Right lobe of liver (tissue), 6 donors: ENCODE results near the gene PCNX3. TPM values are rescaled to one million over a fixed set of nuclear protein-coding genes. Genes with fewer than 3 reads are reported as not detected.

Source experiments
- ATAC-seq, 4 donors: fragments of 200-7000 bp; cut with Tn5 transposase; one replicate each; pipeline ENCODE4 v1.9.1; 2020; ENCODE audit warnings: mild to moderate bottlenecking in 4 of 4, moderate library complexity in 4 of 4
- DNase-seq, 3 donors: peaks; one replicate each; pipeline ENCODE4 v3.0.0-alpha.2; 2020
- H3K27ac ChIP-seq, 3 donors: fragments of 200-600 bp; one replicate each; pipeline ENCODE4 v1.8.0; 2022
- H3K27me3 ChIP-seq, 2 donors: fragments of 200-600 bp; one replicate each; pipeline ENCODE4 v1.8.0; 2022
- H3K36me3 ChIP-seq, 4 donors: fragments of 200-600 bp; sonication (generic) in 1 of 4; one replicate each; pipeline versions ENCODE4 v1.5.1 to v1.8.0; 2017 to 2022; ENCODE audit warnings: control low read depth in 1 of 4
- H3K4me1 ChIP-seq, 4 donors: fragments of 200-600 bp; sonication (generic) in 1 of 4; one replicate each; pipeline versions ENCODE4 v1.5.1 to v1.8.0; 2017 to 2022; ENCODE audit warnings: control low read depth in 1 of 4
- H3K4me3 ChIP-seq, 3 donors: fragments of 200-600 bp; one replicate each; pipeline ENCODE4 v1.8.0; 2022
- H3K9me3 ChIP-seq, 4 donors: fragments of 200-600 bp; sonication (generic) in 1 of 4; one replicate each; pipeline versions ENCODE4 v1.5.1 to v1.8.0; 2017 to 2022; ENCODE audit warnings: control low read depth in 1 of 4
- POLR2A ChIP-seq: fragments of 450-650 bp; IDR thresholded peaks from one replicate; pipeline ENCODE4 v1.6.1; 2017; ENCODE audit warnings: antibody characterized with exemption, mild to moderate bottlenecking
- WGBS: methylation state at CpG from one replicate; pipeline ENCODE4 v1.1.6; 2018; ENCODE audit warnings: low coverage, low lambda C conversion rate; ENCODE audit not compliant: insufficient coverage; ENCODE audit errors: missing lambda C conversion rate; 5-methylcytosine and 5-hydroxymethylcytosine counted together
- intact Hi-C, 2 donors: fragments of 100-400 bp; cut with DNase I; formaldehyde crosslinking; loops; one replicate each; pipeline versions ENCODE4 v1.11.2 to v1.14.1; 2022
- total RNA-seq, 6 experiments: library from RNA; depleted of rRNA in 2 of 6; stranded (reverse); fragments of >200 nt in 2 of 6; fragmentation: NEBNext Ultra II Directional in 3 of 6; extraction: Animal tissue kit (Norgen Biotek cat#: 25700) in 3 of 6; gene quantifications; one replicate each; pipeline versions ENCODE4 v1.1.0 to v1.2.4, GENCODE V29; 2016 to 2023
- TF ChIP-seq, protein P1 (sequence below), 4 donors: fragments of 200-600 bp in 3 of 4; fragments of 450-650 bp in 1 of 4; IDR thresholded peaks; one replicate each; pipeline versions ENCODE4 v1.5.1 to v1.8.0; 2016 to 2022; ENCODE audit warnings: antibody characterized with exemption in 4 of 4, mild to moderate bottlenecking in 2 of 4
- donor health status: DM: no; HTN: yes; CAD: no.
- donor health status: DM: no; HTN: no; CAD: no.
- donor health status: DM: no; HTN: no; CAD: no.
- donor health status: DM: no; HTN: yes; CAD: no.
- donor health status: DM: no; HTN: yes; CAD: no.

Gene PCNX3
- total RNA-seq, 6 experiments from 2014 or later: 11.2 to 32.9 (median 12.4) TPM

DNA sequence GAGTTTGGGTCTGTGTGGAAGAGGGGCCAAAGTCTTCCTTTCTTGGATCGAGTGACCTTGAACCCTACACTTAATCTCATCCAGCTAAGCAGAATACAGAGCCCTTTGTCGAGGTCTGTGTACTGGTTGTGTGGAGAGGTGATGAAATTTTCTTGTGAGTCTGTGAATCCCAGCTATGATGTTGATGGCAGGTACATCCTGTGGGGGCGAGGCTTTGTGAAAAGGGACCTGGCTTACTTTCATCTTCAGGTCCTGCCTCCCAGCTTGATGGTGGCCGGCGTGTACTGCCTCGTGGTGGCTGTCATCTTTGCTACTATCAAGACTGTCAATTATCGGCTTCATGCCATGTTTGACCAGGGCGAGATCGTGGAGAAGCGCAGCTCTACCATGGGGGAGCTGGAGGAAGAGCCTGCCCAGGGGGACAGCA lies 1.0 kb downstream of the PCNX3 start:
- Histone ChIP-seq H3K36me3 (peaks cover 0 to 31% (median 13%) of the 10 kb centered on the region in 4 donors), H3K27ac (no peak overlapping the region), H3K27me3 (no peaks in the 10 kb centered on the region), H3K4me3 (peak overlapping the region; percentile 79 to 97 (median 95)), H3K9me3 (no peaks in the 10 kb centered on the region), H3K4me1 (peaks cover 0 to 25% (median 12%) of the 10 kb centered on the region in 4 donors)
- WGBS: 38% methylated on average over 7 of the region's 10 CpGs
- intact Hi-C loops: no loop called here
- ATAC-seq (no peak), DNase-seq (no peak)
- TF ChIP-seq, protein P1, sequence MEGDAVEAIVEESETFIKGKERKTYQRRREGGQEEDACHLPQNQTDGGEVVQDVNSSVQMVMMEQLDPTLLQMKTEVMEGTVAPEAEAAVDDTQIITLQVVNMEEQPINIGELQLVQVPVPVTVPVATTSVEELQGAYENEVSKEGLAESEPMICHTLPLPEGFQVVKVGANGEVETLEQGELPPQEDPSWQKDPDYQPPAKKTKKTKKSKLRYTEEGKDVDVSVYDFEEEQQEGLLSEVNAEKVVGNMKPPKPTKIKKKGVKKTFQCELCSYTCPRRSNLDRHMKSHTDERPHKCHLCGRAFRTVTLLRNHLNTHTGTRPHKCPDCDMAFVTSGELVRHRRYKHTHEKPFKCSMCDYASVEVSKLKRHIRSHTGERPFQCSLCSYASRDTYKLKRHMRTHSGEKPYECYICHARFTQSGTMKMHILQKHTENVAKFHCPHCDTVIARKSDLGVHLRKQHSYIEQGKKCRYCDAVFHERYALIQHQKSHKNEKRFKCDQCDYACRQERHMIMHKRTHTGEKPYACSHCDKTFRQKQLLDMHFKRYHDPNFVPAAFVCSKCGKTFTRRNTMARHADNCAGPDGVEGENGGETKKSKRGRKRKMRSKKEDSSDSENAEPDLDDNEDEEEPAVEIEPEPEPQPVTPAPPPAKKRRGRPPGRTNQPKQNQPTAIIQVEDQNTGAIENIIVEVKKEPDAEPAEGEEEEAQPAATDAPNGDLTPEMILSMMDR (IDR thresholded peaks at IDR 0.05): no peak
- TF ChIP-seq POLR2A: no peak

DNA sequence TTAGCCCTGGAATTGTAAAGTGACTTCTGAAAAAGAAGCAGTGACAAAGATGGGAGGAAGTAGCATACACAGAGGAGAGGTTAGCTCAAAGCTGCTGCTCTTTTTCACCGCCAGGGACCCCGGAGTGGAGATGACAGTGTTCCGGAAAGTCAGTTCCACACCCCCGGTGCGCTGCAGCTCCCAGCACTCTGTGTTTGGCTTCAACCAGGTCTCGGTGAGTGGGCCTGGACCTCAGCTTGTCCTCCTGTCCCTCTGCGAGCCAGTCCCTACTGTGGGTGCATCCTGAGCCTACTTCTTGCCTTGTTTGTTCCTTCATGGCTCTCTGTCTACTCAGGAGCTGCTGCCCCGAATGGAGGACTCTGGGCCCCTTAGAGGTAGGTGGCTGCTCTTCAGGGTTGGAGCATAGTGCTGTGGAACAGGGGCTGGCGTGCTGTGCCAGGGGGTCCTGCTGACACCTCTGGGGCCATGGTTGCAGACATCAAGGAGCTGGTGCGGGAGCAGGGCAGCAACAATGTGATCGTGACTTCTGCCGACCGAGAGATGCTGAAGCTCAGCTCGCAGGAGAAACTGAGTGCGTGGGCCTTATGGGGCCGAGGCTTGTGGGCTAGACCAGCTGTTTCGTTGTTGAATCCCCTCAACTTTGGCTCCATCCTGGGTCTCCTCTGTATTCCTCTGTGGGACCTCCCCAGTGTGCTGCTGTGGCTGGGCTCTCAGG lies 1.7 kb downstream of the PCNX3 start:
- H3K27me3 ChIP-seq: no peaks in the 10 kb centered on the region
- intact Hi-C loops: no loop called here
- ATAC-seq (no peak), DNase-seq (no peak)
- H3K36me3 ChIP-seq: peaks cover 0 to 31% (median 13%) of the 10 kb centered on the region in 4 donors
- H3K4me1 ChIP-seq: peaks cover 0 to 18% (median 9%) of the 10 kb centered on the region in 4 donors
- H3K9me3 ChIP-seq: no peaks in the 10 kb centered on the region
- peak overlapping the region in 1 of 3 donors; percentile 95 for H3K4me3 ChIP-seq
- WGBS: 93% methylated on average over 3 of the region's 17 CpGs
- TF ChIP-seq, protein P1 (IDR thresholded peaks at IDR 0.05): no peak
- no peak for TF ChIP-seq POLR2A
- no peak overlapping the region for H3K27ac ChIP-seq

DNA sequence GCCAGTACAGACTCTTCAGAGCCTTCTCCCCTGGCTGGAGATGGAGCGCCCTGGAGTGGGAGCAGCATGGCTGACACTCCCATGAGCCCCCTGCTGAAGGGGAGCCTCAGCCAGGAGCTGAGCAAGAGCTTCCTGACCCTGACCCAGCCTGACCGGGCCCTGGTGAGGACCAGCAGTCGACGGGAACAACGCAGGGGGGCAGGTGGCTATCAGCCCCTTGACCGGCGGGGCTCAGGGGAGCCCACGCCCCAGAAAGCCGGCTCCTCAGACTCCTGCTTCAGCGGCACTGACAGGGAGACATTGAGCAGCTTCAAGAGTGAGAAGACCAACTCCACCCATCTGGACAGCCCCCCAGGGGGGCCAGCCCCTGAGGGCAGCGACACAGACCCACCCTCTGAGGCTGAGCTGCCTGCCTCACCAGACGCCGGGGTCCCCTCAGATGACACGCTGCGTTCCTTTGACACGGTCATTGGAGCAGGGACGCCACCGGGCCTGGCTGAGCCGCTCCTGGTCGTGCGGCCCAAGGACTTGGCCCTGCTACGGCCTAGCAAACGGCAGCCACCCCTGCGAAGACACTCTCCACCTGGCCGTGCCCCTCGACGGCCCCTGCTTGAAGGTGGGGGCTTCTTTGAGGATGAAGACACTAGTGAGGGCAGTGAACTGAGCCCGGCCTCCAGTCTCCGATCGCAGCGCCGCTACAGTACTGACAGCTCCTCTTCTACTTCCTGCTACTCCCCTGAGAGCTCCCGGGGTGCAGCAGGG lies 2.6 kb downstream of the PCNX3 start:
- no peak overlapping the region for H3K4me3 ChIP-seq
- H3K27ac ChIP-seq: no peak overlapping the region
- intact Hi-C loops: no loop called here
- DNase-seq: no peak
- WGBS: 76% methylated on average over 5 of the region's 33 CpGs
- peaks cover 0 to 9% (median 4%) of the 10 kb centered on the region in 4 donors for H3K4me1 ChIP-seq
- H3K36me3 ChIP-seq: peaks cover 0 to 31% (median 13%) of the 10 kb centered on the region in 4 donors
- H3K9me3 ChIP-seq: no peaks in the 10 kb centered on the region
- no peak for ATAC-seq
- H3K27me3 ChIP-seq: no peaks in the 10 kb centered on the region
- TF ChIP-seq POLR2A: no peak
- TF ChIP-seq, protein P1 (IDR thresholded peaks at IDR 0.05): no peak

DNA sequence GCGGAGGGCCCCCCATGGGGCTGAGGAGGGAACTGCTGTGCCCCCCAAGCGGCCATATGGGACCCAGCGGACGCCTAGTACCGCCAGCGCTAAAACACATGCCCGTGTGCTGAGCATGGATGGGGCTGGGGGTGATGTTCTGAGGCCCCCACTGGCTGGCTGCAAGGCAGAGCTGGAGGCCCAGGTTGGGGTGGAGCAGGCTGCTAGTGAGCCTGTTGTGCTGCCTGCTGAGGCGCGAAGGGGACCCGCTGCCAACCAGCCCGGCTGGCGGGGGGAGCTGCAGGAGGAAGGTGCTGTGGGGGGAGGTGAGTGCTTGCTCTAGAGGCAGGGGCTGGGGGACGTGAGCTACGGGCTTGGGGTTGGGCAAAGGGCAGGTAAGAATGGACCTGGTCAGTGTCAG lies 3.2 kb downstream of the PCNX3 start:
- DNase-seq (no peak), ATAC-seq (no peak)
- Histone ChIP-seq H3K27me3 (no peaks in the 10 kb centered on the region), H3K27ac (no peak overlapping the region), H3K36me3 (peaks cover 0 to 33% (median 13%) of the 10 kb centered on the region in 4 donors), H3K4me1 (peaks cover 0 to 9% (median 3%) of the 10 kb centered on the region in 4 donors), H3K4me3 (no peak overlapping the region), H3K9me3 (no peaks in the 10 kb centered on the region)
- no peak for TF ChIP-seq POLR2A
- TF ChIP-seq, protein P1 (IDR thresholded peaks at IDR 0.05): no peak
- WGBS: 87% methylated on average over 5 of the region's 14 CpGs
- intact Hi-C loops: no loop called here
